Measurements from ENCODE around the gene ABHD1.

- TF ChIP-seq CTCF (conservative IDR thresholded peaks at IDR 0.05; ENCODE audit: low read length) (no peak), EZH2phosphoT487 (IDR thresholded peaks at IDR 0.05; ENCODE audit: borderline replicate concordance) (no peak)
Observed at GRCh38 chr2:27079233-27080139, 44.1 kb upstream of the ABHD1 start.

All from Loucy (cell line).